Astrocyte (in vitro differentiated cells and primary cell): ENCODE results near the gene ACTN2. TPM values are rescaled to one million over a fixed set of nuclear protein-coding genes. Genes with fewer than 3 reads are reported as not detected.

ENCODE experiments used
- DNase-seq: peaks from one replicate; pipeline ENCODE4 v3.0.0-alpha.2; 2010; ENCODE audit warnings: low read depth
- FAIRE-seq: peaks from 2 replicates; lab custom pipeline; 2011; peaks lifted over from hg19 to GRCh38; lab: Jason Lieb, UNC
- H2AFZ ChIP-seq: 2 replicates; pipeline ENCODE4 v1.6.0; 2012; ENCODE audit warnings: low read depth, low read length, inconsistent platforms
- H3K27ac ChIP-seq: 2 replicates; pipeline ENCODE4 v1.5.1; 2011; ENCODE audit warnings: low read depth, low read length, inconsistent platforms
- H3K27me3 ChIP-seq: 2 replicates; pipeline ENCODE4 v1.6.0; 2011; ENCODE audit warnings: low read length, inconsistent platforms; ENCODE audit not compliant: insufficient read depth
- H3K36me3 ChIP-seq: 2 replicates; pipeline ENCODE4 v1.5.1; 2011; ENCODE audit warnings: low read length, inconsistent platforms; ENCODE audit not compliant: insufficient read depth
- H3K4me1 ChIP-seq: 2 replicates; pipeline ENCODE4 v1.5.1; 2011; ENCODE audit warnings: low read length, inconsistent platforms; ENCODE audit not compliant: insufficient read depth
- H3K4me2 ChIP-seq: 2 replicates; pipeline ENCODE4 v1.6.0; 2012; ENCODE audit warnings: low read length, inconsistent platforms
- H3K4me3 ChIP-seq: 2 replicates; pipeline ENCODE4 v1.5.1; 2011; ENCODE audit warnings: low read depth, mild to moderate bottlenecking, low read length, inconsistent platforms; ENCODE audit not compliant: insufficient read depth
- H3K79me2 ChIP-seq: 2 replicates; pipeline ENCODE4 v1.6.0; 2012; ENCODE audit warnings: mild to moderate bottlenecking, low read length, inconsistent platforms; ENCODE audit not compliant: insufficient read depth
- H3K9ac ChIP-seq: 2 replicates; pipeline ENCODE4 v1.6.0; 2012; ENCODE audit warnings: mild to moderate bottlenecking, low read length, inconsistent platforms
- H3K9me3 ChIP-seq: 2 replicates; pipeline ENCODE4 v1.5.1; 2012; ENCODE audit warnings: low read depth, mild to moderate bottlenecking, low read length, inconsistent platforms; ENCODE audit not compliant: insufficient read depth
- H4K20me1 ChIP-seq: 2 replicates; pipeline ENCODE4 v1.6.0; 2012; ENCODE audit warnings: low read length, inconsistent platforms; ENCODE audit not compliant: insufficient read depth
- H3K27ac Mint-ChIP-seq: one replicate; pipeline ENCODE4 v1.8.0; 2021; ENCODE audit warnings: mild to moderate bottlenecking, mixed read lengths; ENCODE audit not compliant: unreplicated experiment
- H3K27me3 Mint-ChIP-seq: one replicate; pipeline ENCODE4 v1.8.0; 2021; ENCODE audit warnings: low read depth, mixed read lengths; ENCODE audit not compliant: unreplicated experiment
- H3K36me3 Mint-ChIP-seq: one replicate; pipeline ENCODE4 v1.8.0; 2021; ENCODE audit warnings: low read depth, mixed read lengths; ENCODE audit not compliant: unreplicated experiment
- H3K4me1 Mint-ChIP-seq: one replicate; pipeline ENCODE4 v1.8.0; 2021; ENCODE audit warnings: low read depth, mixed read lengths; ENCODE audit not compliant: unreplicated experiment
- H3K4me3 Mint-ChIP-seq: one replicate; pipeline ENCODE4 v1.8.0; 2021; ENCODE audit warnings: mild to moderate bottlenecking, moderate library complexity, mixed read lengths; ENCODE audit not compliant: unreplicated experiment
- H3K9me3 Mint-ChIP-seq: one replicate; pipeline ENCODE4 v1.8.0; 2021; ENCODE audit warnings: mild to moderate bottlenecking, mixed read lengths; ENCODE audit not compliant: unreplicated experiment
- EZH2 ChIP-seq: IDR thresholded peaks from 2 replicates; pipeline ENCODE4 v1.6.1; 2012; ENCODE audit warnings: mild to moderate bottlenecking, low read length, inconsistent platforms; ENCODE audit not compliant: insufficient read depth
- total RNA-seq: library from RNA; stranded (reverse); gene quantifications from 2 replicates; pipeline ENCODE4 v1.2.1, GENCODE V29; 2021
- TF ChIP-seq, protein P1 (sequence below): IDR thresholded peaks from 2 replicates; pipeline ENCODE4 v1.5.1; 2011; ENCODE audit warnings: low read depth, mild to moderate bottlenecking, inconsistent platforms, low read length, moderate library complexity; ENCODE audit not compliant: insufficient read depth

The ACTN2 gene
- total RNA-seq, 1 donor from 2014 or later, result 0.89 TPM

DNA sequence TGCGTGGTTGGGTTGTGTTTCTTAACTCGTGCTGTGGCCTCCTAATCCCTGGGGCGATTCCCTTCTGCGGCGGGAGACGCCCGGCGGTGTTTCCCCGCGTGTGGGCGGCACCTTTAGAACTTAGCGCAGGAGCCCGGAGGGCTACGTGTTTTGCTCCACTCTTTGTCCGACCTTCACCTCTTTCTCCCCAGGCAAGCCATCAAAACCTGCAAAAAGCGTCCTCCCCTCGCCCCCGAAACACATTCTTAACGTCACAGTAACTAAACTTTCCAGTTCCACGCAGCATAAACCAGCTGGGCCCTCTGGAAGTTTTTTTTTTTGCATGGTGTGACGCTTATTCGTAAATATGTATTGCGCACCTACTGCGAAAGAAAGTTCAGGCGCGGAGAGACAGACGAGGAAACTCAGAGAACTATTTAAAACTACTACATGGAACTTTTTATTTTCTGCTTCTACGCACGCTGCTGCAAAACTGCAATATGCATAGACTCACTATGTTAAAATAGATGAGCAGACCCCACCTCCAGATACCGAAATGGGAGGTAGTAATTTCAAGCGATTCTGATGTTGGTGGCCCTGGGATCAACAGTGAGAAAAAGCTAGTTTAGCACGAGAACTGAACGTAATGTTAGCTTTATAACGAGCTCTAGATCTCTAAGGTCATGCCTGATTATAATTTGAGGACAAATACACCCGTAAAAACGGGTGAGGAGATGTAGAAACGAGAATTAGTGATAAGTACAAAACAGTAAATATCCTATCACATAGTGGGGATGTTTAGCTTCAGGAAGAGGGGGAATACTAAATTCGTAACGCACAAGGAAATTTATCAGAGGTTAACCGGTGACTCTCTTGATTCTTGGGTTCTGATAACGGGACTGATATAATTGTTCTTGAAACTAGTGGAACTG lies 109.7 kb downstream of the ACTN2 start:
- peak overlapping the region; percentile 80 for H3K27ac ChIP-seq
- peaks cover 4% of the 10 kb centered on the region for H4K20me1 ChIP-seq
- H3K4me3 ChIP-seq, result peak overlapping the region; percentile 83
- Mint-ChIP-seq H3K9me3 (no peaks in the 10 kb centered on the region), H3K27me3 (peaks cover 2% of the 10 kb centered on the region), H3K27ac (peak overlapping the region; percentile 86), H3K4me3 (peak overlapping the region; percentile 94), H3K4me1 (peaks cover 5% of the 10 kb centered on the region), H3K36me3 (no peaks in the 10 kb centered on the region)
- FAIRE-seq (no peak), DNase-seq (peak; percentile 54)
- H3K27me3 ChIP-seq, result no peaks in the 10 kb centered on the region
- peak overlapping the region; percentile 96 for H2AFZ ChIP-seq
- H3K4me2 ChIP-seq, result peak overlapping the region; percentile 90
- H3K4me1 ChIP-seq, result peaks cover 3% of the 10 kb centered on the region
- TF ChIP-seq, protein P1, sequence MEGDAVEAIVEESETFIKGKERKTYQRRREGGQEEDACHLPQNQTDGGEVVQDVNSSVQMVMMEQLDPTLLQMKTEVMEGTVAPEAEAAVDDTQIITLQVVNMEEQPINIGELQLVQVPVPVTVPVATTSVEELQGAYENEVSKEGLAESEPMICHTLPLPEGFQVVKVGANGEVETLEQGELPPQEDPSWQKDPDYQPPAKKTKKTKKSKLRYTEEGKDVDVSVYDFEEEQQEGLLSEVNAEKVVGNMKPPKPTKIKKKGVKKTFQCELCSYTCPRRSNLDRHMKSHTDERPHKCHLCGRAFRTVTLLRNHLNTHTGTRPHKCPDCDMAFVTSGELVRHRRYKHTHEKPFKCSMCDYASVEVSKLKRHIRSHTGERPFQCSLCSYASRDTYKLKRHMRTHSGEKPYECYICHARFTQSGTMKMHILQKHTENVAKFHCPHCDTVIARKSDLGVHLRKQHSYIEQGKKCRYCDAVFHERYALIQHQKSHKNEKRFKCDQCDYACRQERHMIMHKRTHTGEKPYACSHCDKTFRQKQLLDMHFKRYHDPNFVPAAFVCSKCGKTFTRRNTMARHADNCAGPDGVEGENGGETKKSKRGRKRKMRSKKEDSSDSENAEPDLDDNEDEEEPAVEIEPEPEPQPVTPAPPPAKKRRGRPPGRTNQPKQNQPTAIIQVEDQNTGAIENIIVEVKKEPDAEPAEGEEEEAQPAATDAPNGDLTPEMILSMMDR, result no peak
- TF ChIP-seq EZH2, result no peak
- H3K9me3 ChIP-seq, result no peaks in the 10 kb centered on the region
- H3K36me3 ChIP-seq, result no peaks in the 10 kb centered on the region
- peaks cover 52% of the 10 kb centered on the region for H3K79me2 ChIP-seq
- peak overlapping the region; percentile 91 for H3K9ac ChIP-seq

GRCh38 chr1:236799001-236799400 lies 112.7 kb downstream of the ACTN2 start:
- H3K36me3 ChIP-seq, result no peaks in the 10 kb centered on the region
- H3K79me2 ChIP-seq, result peaks cover 74% of the 10 kb centered on the region
- no peaks in the 10 kb centered on the region for H3K9me3 ChIP-seq
- no peak for TF ChIP-seq EZH2
- TF ChIP-seq, protein P1, result no peak
- peaks cover 19% of the 10 kb centered on the region for H4K20me1 ChIP-seq
- DNase-seq, result no peak
- peaks cover 3% of the 10 kb centered on the region for H3K4me1 ChIP-seq
- Mint-ChIP-seq H3K9me3 (no peaks in the 10 kb centered on the region), H3K27ac (no peak overlapping the region), H3K27me3 (no peaks in the 10 kb centered on the region), H3K36me3 (peaks cover 1% of the 10 kb centered on the region), H3K4me3 (no peak overlapping the region), H3K4me1 (peaks cover 6% of the 10 kb centered on the region)
- no peak overlapping the region for H3K4me3 ChIP-seq
- H3K27me3 ChIP-seq, result no peaks in the 10 kb centered on the region
- no peak overlapping the region for H3K9ac ChIP-seq
- FAIRE-seq, result no peak
- H2AFZ ChIP-seq, result no peak overlapping the region
- H3K27ac ChIP-seq, result no peak overlapping the region
- H3K4me2 ChIP-seq, result no peak overlapping the region
